Measurements from ENCODE around the gene FBXO33.

DNA sequence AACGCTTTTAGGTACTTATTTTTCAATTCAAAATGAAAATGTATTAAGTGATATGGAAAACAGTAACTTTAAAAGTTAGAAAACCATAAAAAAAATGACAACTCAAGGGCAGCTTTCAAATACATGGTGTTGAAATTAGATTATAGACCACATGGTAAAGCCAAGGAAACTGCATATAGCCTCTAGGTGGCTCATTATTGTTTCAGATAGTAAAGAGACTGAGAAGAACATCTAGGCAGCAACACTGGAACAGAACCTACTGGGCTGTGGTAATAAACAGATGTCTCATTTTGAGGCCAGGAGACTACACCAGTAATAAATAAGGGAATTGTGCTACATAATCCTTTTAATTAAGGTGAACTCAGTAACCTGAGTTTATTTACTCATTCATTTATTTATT is 13.0 kb downstream of the FBXO33 start:
- no peak for TF ChIP-seq CTCF (IDR thresholded peaks at IDR 0.05)
- TF ChIP-seq POLR2A (IDR thresholded peaks at IDR 0.05): no peak
- no peak for TF ChIP-seq POLR2AphosphoS5 (IDR thresholded peaks at IDR 0.05)
